ENCODE data around the gene MACF1. TPM values are rescaled to one million over a fixed set of nuclear protein-coding genes. Genes with fewer than 3 reads are reported as not detected.

MACF1 gene
- total RNA-seq, 1 donor, result 554 TPM

GRCh38 chr1:39295901-39296300 lies 91.4 kb downstream of the MACF1 start:
- DNase-seq (ENCODE audit: low read depth), result no peak

GRCh38 chr1:39297551-39297950 lies 93.1 kb downstream of the MACF1 start:
- TF ChIP-seq CTCF (IDR thresholded peaks at IDR 0.05; ENCODE audit: insufficient read depth, low read depth, low read length), result no peak
- DNase-seq (ENCODE audit: low read depth), result peak; percentile 21

More at GRCh38 chr1:39295901-39296300, 91.4 kb downstream of the MACF1 start:
- no peak overlapping the region for H3K4me3 ChIP-seq (ENCODE audit: low read depth, low read length)
- TF ChIP-seq CTCF (IDR thresholded peaks at IDR 0.05; ENCODE audit: insufficient read depth, low read depth, low read length), result no peak

DNA sequence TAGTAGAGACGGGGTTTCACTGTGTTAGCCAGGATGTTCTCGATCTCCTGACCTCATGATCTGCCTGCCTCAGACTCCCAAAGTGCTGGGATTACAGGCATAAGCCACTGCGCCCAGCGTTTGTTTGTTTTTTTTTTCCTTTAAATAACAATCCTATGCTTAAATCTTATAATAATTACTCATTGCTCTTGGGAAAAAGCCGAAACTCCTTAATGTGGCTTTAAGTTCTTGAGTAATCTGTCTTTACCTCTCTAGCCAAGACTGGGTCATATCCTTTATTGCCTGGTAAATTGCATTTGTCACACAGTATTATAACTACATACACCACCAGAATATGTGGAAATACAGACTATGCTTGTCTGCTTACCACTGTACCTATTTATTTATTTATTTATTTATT lies 97.1 kb downstream of the MACF1 start:
- DNase-seq (ENCODE audit: low read depth), result peak; percentile 37
- TF ChIP-seq CTCF (IDR thresholded peaks at IDR 0.05; ENCODE audit: insufficient read depth, low read depth, low read length), result no peak
- H3K4me3 ChIP-seq (ENCODE audit: low read depth, low read length), result no peak overlapping the region

More at GRCh38 chr1:39297551-39297950, 93.1 kb downstream of the MACF1 start:
- no peak overlapping the region for H3K4me3 ChIP-seq (ENCODE audit: low read depth, low read length)

- no peak for TF ChIP-seq CTCF (IDR thresholded peaks at IDR 0.05; ENCODE audit: insufficient read depth, low read depth, low read length)
- no peak for DNase-seq (ENCODE audit: low read depth)
Measured at GRCh38 chr1:39305555-39305954, 101.1 kb downstream of the MACF1 start.

DNA sequence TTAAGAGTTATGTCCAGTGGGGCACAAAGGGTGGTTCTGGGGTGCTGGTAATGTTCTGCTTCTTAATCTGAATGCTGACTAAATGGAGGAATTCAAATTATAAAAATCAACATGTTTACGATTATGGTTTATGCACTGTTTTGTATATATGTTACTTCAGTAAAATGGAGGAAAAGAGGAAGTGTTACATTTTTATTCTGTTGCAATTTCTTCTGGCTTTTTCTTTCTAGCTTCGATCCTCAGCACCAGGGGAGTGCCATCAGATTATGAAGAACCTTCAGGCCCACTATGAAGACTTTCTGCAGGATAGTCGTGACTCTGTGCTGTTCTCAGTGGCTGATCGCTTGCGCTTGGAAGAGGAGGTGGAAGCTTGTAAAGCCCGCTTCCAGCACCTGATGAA lies 105.5 kb downstream of the MACF1 start:
- no peak overlapping the region for H3K4me3 ChIP-seq (ENCODE audit: low read depth, low read length)
- no peak for TF ChIP-seq CTCF (IDR thresholded peaks at IDR 0.05; ENCODE audit: insufficient read depth, low read depth, low read length)
- DNase-seq (ENCODE audit: low read depth), result no peak

More at GRCh38 chr1:39305555-39305954, 101.1 kb downstream of the MACF1 start:
- no peak overlapping the region for H3K4me3 ChIP-seq (ENCODE audit: low read depth, low read length)

- H3K4me3 ChIP-seq (ENCODE audit: low read depth, low read length), result no peak overlapping the region
- TF ChIP-seq CTCF (IDR thresholded peaks at IDR 0.05; ENCODE audit: insufficient read depth, low read depth, low read length), result no peak
- DNase-seq (ENCODE audit: low read depth), result no peak
Measured at GRCh38 chr1:39310691-39311090, 106.2 kb downstream of the MACF1 start.

GRCh38 chr1:39317111-39317510 lies 112.6 kb downstream of the MACF1 start:
- no peak for TF ChIP-seq CTCF (IDR thresholded peaks at IDR 0.05; ENCODE audit: insufficient read depth, low read depth, low read length)
- no peak for DNase-seq (ENCODE audit: low read depth)
- H3K4me3 ChIP-seq (ENCODE audit: low read depth, low read length), result no peak overlapping the region
